KG1 (cell line): ENCODE data around the gene GOLM1.

Experiments used
- DNase-seq: peaks from one replicate; lab custom pipeline; 2025; lab: John Stamatoyannopoulos, UW

GOLM1 gene

DNA sequence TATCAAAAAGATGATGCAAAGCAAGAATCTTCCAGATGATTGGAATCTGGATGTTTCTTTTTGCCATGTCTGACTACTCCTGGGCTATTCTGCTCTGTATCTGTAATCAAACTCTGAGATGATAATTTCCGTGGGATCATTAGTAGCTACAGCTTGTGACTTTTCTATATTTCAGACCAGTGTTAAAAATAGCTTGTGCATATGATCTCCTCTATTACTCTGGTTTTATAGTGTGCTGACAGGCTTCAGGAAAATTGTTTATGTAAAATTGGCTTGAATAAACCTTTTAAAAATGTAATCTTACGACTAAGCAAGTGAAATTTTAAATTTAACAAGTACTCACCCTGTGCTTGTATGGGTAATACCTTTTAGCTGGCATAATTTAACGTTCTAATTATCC lies 118.0 kb downstream of the GOLM1 start:
- DNase-seq: no peak

DNA sequence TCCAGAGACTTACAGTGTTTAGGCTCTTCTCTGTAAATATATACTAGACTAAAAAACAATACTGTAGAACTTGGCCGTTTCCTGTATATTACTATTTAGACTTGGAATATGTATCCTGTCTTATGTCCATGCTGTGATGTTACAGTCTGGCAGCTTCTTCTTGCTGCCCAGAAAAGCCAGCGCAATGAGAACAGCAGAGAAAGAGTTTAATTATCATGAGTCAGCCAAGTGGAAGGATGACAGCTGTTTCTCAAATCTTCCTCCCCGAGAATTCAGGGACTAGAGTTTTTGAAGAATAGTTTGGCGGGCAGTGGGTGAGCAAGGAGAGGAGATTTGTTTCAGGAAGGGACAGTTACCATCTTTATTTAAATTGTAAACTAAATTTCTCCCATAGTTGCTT lies 120.9 kb downstream of the GOLM1 start:
- no peak for DNase-seq
